ENCODE measurements around the gene MTRF1.
"Not testable (repeated sequence)": the region's sequence is repeated elsewhere in the genome, so short reads cannot be mapped to it uniquely, and the experiment has no call there.

The MTRF1 gene

GRCh38 chr13:41177616-41178015 lies 85.8 kb downstream of the MTRF1 start:
- H3K4me1 ChIP-seq (ENCODE audit: control insufficient read depth, insufficient read depth, low read length), result no peaks in the 10 kb centered on the region
- H3K27ac ChIP-seq (ENCODE audit: extremely low read depth, low read depth, low read length), result no peak overlapping the region
- no peaks in the 10 kb centered on the region for H3K9me3 ChIP-seq (ENCODE audit: control insufficient read depth, insufficient read depth, low read depth, low read length)
- no peak for TF ChIP-seq ZBTB1 (tag by site-specific recombination; IDR thresholded peaks at IDR 0.05)
- no peak overlapping the region for H3K4me3 ChIP-seq (ENCODE audit: low read depth, low read length)
- ChIA-PET CTCF (interaction anchor here (0.6 kb wide), 1 partner anchor 104 kb away, joined by 4 read pairs; no protein-coding TSS in a partner anchor), POLR2A (no interaction called here)
- no peaks in the 10 kb centered on the region for H3K36me3 ChIP-seq (ENCODE audit: control insufficient read depth in 2 of 2, insufficient read depth in 1 of 2, low read length in 2 of 2)

GRCh38 chr13:41175576-41175975 lies 87.8 kb downstream of the MTRF1 start:
- H3K9me3 ChIP-seq (ENCODE audit: control insufficient read depth, insufficient read depth, low read depth, low read length); H3K27ac ChIP-seq (ENCODE audit: extremely low read depth, low read depth, low read length); H3K4me3 ChIP-seq (ENCODE audit: low read depth, low read length); H3K4me1 ChIP-seq (ENCODE audit: control insufficient read depth, insufficient read depth, low read length); POLR2A ChIA-PET; H3K36me3 ChIP-seq (ENCODE audit: control insufficient read depth in 2 of 2, insufficient read depth in 1 of 2, low read length in 2 of 2): not testable (repeated sequence)
- CTCF ChIA-PET, result interaction anchor here (1.2 kb wide), 1 partner anchor 17 kb away, joined by 3 read pairs; no protein-coding TSS in a partner anchor
- TF ChIP-seq ZNF280D (tag by site-specific recombination; IDR thresholded peaks at IDR 0.05) (peak; percentile 82), SETDB1 (IDR thresholded peaks at IDR 0.05; ENCODE audit: insufficient read length, low read length) (peak; percentile 23)

Data from HEK293 (cell line).